ENCODE data around the gene ZNF280D. TPM values are rescaled to one million over a fixed set of nuclear protein-coding genes. Genes with fewer than 3 reads are reported as not detected.

Gene ZNF280D
- total RNA-seq, 1 experiment from 2014 or later, result 26.8 TPM

- H3F3A ChIP-seq (ENCODE audit: insufficient read depth, low read depth), result no peaks in the 10 kb centered on the region
- H3K79me2 ChIP-seq (ENCODE audit: low read depth), result no peaks in the 10 kb centered on the region
- no peaks in the 10 kb centered on the region for H3K9me2 ChIP-seq (ENCODE audit: insufficient read depth)
- H2AFZ ChIP-seq, result no peak overlapping the region
- POLR2A ChIA-PET (ENCODE audit: unreplicated experiment), result no interaction called here
- H4K20me1 ChIP-seq (ENCODE audit: insufficient read depth), result no peaks in the 10 kb centered on the region
- no peak overlapping the region for H3K27ac ChIP-seq
- no peak for TF ChIP-seq EZH2 (IDR thresholded peaks at IDR 0.05; ENCODE audit: low read depth)
- no peak for TF ChIP-seq CTCF (conservative IDR thresholded peaks at IDR 0.05)
- intact Hi-C loops (cut with micrococcal nuclease; ENCODE audit: unreplicated experiment), result no loop called here
- CTCF ChIA-PET, result no interaction called here
- DNase-seq, result no peak
- H3K4me3 ChIP-seq, result no peak overlapping the region
- BruUV-seq (replicated peaks), result no TSS peak
- H3K4me2 ChIP-seq, result no peak overlapping the region
- H3K9me3 ChIP-seq (ENCODE audit: insufficient read depth, low read depth), result no peaks in the 10 kb centered on the region
- H3K36me3 ChIP-seq (ENCODE audit: low read depth), result no peaks in the 10 kb centered on the region
- H3K27me3 ChIP-seq (ENCODE audit: insufficient read depth, low read depth), result no peaks in the 10 kb centered on the region
- H3K4me1 ChIP-seq (replicated peaks; ENCODE audit: insufficient read depth), result no peaks in the 10 kb centered on the region
Measured at GRCh38 chr15:56640127-56640526, 93.2 kb downstream of the ZNF280D start.

GRCh38 chr15:56639631-56640030 lies 93.7 kb downstream of the ZNF280D start:
- no peaks in the 10 kb centered on the region for H3K9me2 ChIP-seq (ENCODE audit: insufficient read depth)
- no peaks in the 10 kb centered on the region for H3F3A ChIP-seq (ENCODE audit: insufficient read depth, low read depth)
- H3K4me2 ChIP-seq, result no peak overlapping the region
- BruUV-seq (replicated peaks), result no TSS peak
- no peak overlapping the region for H3K4me3 ChIP-seq
- TF ChIP-seq CTCF (conservative IDR thresholded peaks at IDR 0.05) (no peak), EZH2 (IDR thresholded peaks at IDR 0.05; ENCODE audit: low read depth) (no peak)
- intact Hi-C loops (cut with micrococcal nuclease; ENCODE audit: unreplicated experiment), result no loop called here
- H2AFZ ChIP-seq, result no peak overlapping the region
- no peaks in the 10 kb centered on the region for H3K79me2 ChIP-seq (ENCODE audit: low read depth)
- ChIA-PET POLR2A (ENCODE audit: unreplicated experiment) (no interaction called here), CTCF (no interaction called here)
- no peaks in the 10 kb centered on the region for H3K27me3 ChIP-seq (ENCODE audit: insufficient read depth, low read depth)
- no peak overlapping the region for H3K27ac ChIP-seq
- no peaks in the 10 kb centered on the region for H4K20me1 ChIP-seq (ENCODE audit: insufficient read depth)
- no peaks in the 10 kb centered on the region for H3K9me3 ChIP-seq (ENCODE audit: insufficient read depth, low read depth)
- no peaks in the 10 kb centered on the region for H3K36me3 ChIP-seq (ENCODE audit: low read depth)
- H3K4me1 ChIP-seq (replicated peaks; ENCODE audit: insufficient read depth), result no peaks in the 10 kb centered on the region
- no peak for DNase-seq

GRCh38 chr15:56631765-56632164 lies 101.5 kb downstream of the ZNF280D start:
- H3K4me2 ChIP-seq, result no peak overlapping the region
- no TSS peak for BruUV-seq (replicated peaks)
- H3K9me3 ChIP-seq (ENCODE audit: insufficient read depth, low read depth), result no peaks in the 10 kb centered on the region
- H3K36me3 ChIP-seq (ENCODE audit: low read depth), result no peaks in the 10 kb centered on the region
- H3F3A ChIP-seq (ENCODE audit: insufficient read depth, low read depth), result no peaks in the 10 kb centered on the region
- DNase-seq, result no peak
- H3K4me3 ChIP-seq, result no peak overlapping the region
- POLR2A ChIA-PET (ENCODE audit: unreplicated experiment), result no interaction called here
- no peaks in the 10 kb centered on the region for H4K20me1 ChIP-seq (ENCODE audit: insufficient read depth)
- no peaks in the 10 kb centered on the region for H3K27me3 ChIP-seq (ENCODE audit: insufficient read depth, low read depth)
- intact Hi-C loops (cut with micrococcal nuclease; ENCODE audit: unreplicated experiment), result no loop called here
- H3K79me2 ChIP-seq (ENCODE audit: low read depth), result no peaks in the 10 kb centered on the region
- H3K4me1 ChIP-seq (replicated peaks; ENCODE audit: insufficient read depth), result no peaks in the 10 kb centered on the region
- TF ChIP-seq EZH2 (IDR thresholded peaks at IDR 0.05; ENCODE audit: low read depth) (no peak), CTCF (conservative IDR thresholded peaks at IDR 0.05) (no peak)
- no peaks in the 10 kb centered on the region for H3K9me2 ChIP-seq (ENCODE audit: insufficient read depth)
- H2AFZ ChIP-seq, result no peak overlapping the region
- no peak overlapping the region for H3K27ac ChIP-seq
- CTCF ChIA-PET, result no interaction called here
